Keratinocyte (primary cell): ENCODE measurements around the gene TMED10. TPM values are rescaled to one million over a fixed set of nuclear protein-coding genes. Genes with fewer than 3 reads are reported as not detected.
A peak's percentile ranks its signal among the peaks of the same experiment; 100 is the strongest.

ENCODE experiments used
- DNase-seq: peaks from one replicate; pipeline ENCODE4 v3.0.0-alpha.2; 2011; ENCODE audit warnings: low read depth, missing footprints, low spot score
- FAIRE-seq: peaks from 2 replicates; lab custom pipeline; 2011; peaks lifted over from hg19 to GRCh38; lab: Jason Lieb, UNC
- H2AFZ ChIP-seq: 2 replicates; pipeline ENCODE4 v1.6.0; 2012; ENCODE audit warnings: low read length, control low read depth, inconsistent platforms; ENCODE audit not compliant: control insufficient read depth
- H3K27ac ChIP-seq: 2 replicates; pipeline ENCODE4 v1.5.1; 2011; ENCODE audit warnings: low read length; ENCODE audit not compliant: control insufficient read depth, insufficient read depth
- H3K27me3 ChIP-seq: 3 replicates; pipeline ENCODE4 v1.6.0; 2011; ENCODE audit warnings: low read length; ENCODE audit not compliant: control insufficient read depth, insufficient read depth; ENCODE audit errors: extremely low read depth
- H3K36me3 ChIP-seq, 2 experiments: 2 replicates in 1 of 2; 3 replicates in 1 of 2; pipeline ENCODE4 v1.5.1; 2011; ENCODE audit warnings: low read length in 2 of 2, mild to moderate bottlenecking in 1 of 2; ENCODE audit not compliant: control insufficient read depth in 2 of 2, insufficient read depth in 2 of 2; ENCODE audit errors: extremely low read depth in 1 of 2
- H3K4me1 ChIP-seq: 3 replicates; pipeline ENCODE4 v1.5.1; 2011; ENCODE audit warnings: low read length; ENCODE audit not compliant: control insufficient read depth, insufficient read depth; ENCODE audit errors: extremely low read depth
- H3K4me2 ChIP-seq: 3 replicates; pipeline ENCODE4 v1.6.0; 2011; ENCODE audit warnings: low read depth, low read length; ENCODE audit not compliant: control insufficient read depth, insufficient read depth; ENCODE audit errors: extremely low read depth
- H3K4me3 ChIP-seq, 3 experiments: fragments of 200-600 bp in 1 of 3; sonication (generic) in 1 of 3; 2 replicates in 2 of 3; 3 replicates in 1 of 3; pipeline ENCODE4 v1.5.1; 2011 to 2016; ENCODE audit warnings: low read length in 3 of 3, mild to moderate bottlenecking in 3 of 3, control low read depth in 2 of 3, inconsistent platforms in 1 of 3, low read depth in 1 of 3, mixed read lengths in 1 of 3, mixed run types in 1 of 3, moderate library complexity in 1 of 3; ENCODE audit not compliant: control insufficient read depth in 2 of 3, insufficient read depth in 2 of 3; ENCODE audit errors: extremely low read depth in 1 of 3
- H3K79me2 ChIP-seq: 2 replicates; pipeline ENCODE4 v1.6.0; 2012; ENCODE audit warnings: low read length; ENCODE audit not compliant: control insufficient read depth, insufficient read depth
- H3K9ac ChIP-seq: 3 replicates; pipeline ENCODE4 v1.6.0; 2011; ENCODE audit warnings: low read length; ENCODE audit not compliant: control insufficient read depth, insufficient read depth; ENCODE audit errors: extremely low read depth
- H3K9me1 ChIP-seq: 3 replicates; pipeline ENCODE4 v1.6.0; 2011; ENCODE audit warnings: low read length; ENCODE audit not compliant: control insufficient read depth, insufficient read depth; ENCODE audit errors: extremely low read depth
- H3K9me3 ChIP-seq: 2 replicates; pipeline ENCODE4 v1.5.1; 2012; ENCODE audit warnings: low read depth, low read length; ENCODE audit not compliant: control insufficient read depth
- H4K20me1 ChIP-seq: 3 replicates; pipeline ENCODE4 v1.6.0; 2011; ENCODE audit warnings: low read length; ENCODE audit not compliant: control insufficient read depth, insufficient read depth; ENCODE audit errors: extremely low read depth
- CTCF ChIP-seq, 3 experiments: IDR thresholded peaks in 1 of 3; conservative IDR thresholded peaks in 1 of 3; optimal IDR thresholded peaks in 1 of 3; 2 replicates in 2 of 3; 3 replicates in 1 of 3; pipeline versions ENCODE3 to v1.5.1; 2011; ENCODE audit warnings: low read length in 3 of 3, mild to moderate bottlenecking in 3 of 3, moderate library complexity in 2 of 3, control low read depth in 1 of 3, inconsistent platforms in 1 of 3; ENCODE audit not compliant: insufficient read depth in 2 of 3; ENCODE audit errors: extremely low read depth in 1 of 3
- EZH2 ChIP-seq: IDR thresholded peaks from one replicate; pipeline ENCODE4 v1.6.1; 2012; ENCODE audit warnings: inconsistent platforms, mild to moderate bottlenecking, low read length, moderate library complexity
- dilution Hi-C: fragments of 300-500 bp; cut with MboI; formaldehyde crosslinking; loops from one replicate; pipeline ENCODE4 v1.7.0; 2020; ENCODE audit warnings: low sequenced_read_pairs; ENCODE audit not compliant: extremely low pct_ligation_motif_present
- polyA plus RNA-seq, 5 experiments: library from polyadenylated mRNA; depleted of rRNA in 3 of 5; stranded (reverse) in 3 of 5; stranded (forward) in 1 of 5; unstranded in 1 of 5; fragments of >200 nt; gene quantifications; 1 replicate in 1 of 5; 2 replicates in 3 of 5; 3 replicates in 1 of 5; pipeline versions ENCODE4 v1.2.1 to v1.2.3, GENCODE V29; 2011 to 2012; ENCODE audit warnings: missing spikeins in 2 of 5, low read depth in 1 of 5, low replicate concordance in 1 of 5

Gene TMED10
- polyA plus RNA-seq, 1 donor (not counting 4 experiments of a cell fraction or from before 2014, with no cell fraction given), result 428 TPM

GRCh38 chr14:75132382-75133086 lies 43.9 kb downstream of the TMED10 start:
- peak; percentile 35 for DNase-seq
- Histone ChIP-seq H3K27ac (no peak overlapping the region), H3K4me2 (no peak overlapping the region), H3K9me1 (no peaks in the 10 kb centered on the region), H2AFZ (no peak overlapping the region), H3K9ac (no peak overlapping the region), H3K4me3 (no peak overlapping the region), H3K36me3 (peaks cover 6 to 20% of the 10 kb centered on the region in 2 experiments), H3K79me2 (peaks cover 9% of the 10 kb centered on the region), H3K9me3 (no peaks in the 10 kb centered on the region), H3K27me3 (no peaks in the 10 kb centered on the region), H4K20me1 (no peaks in the 10 kb centered on the region), H3K4me1 (peaks cover 11% of the 10 kb centered on the region)
- peak; percentile 41 to 60 (median 44) for TF ChIP-seq CTCF (optimal IDR thresholded peaks at IDR 0.05 in 1 of 3, IDR thresholded peaks at IDR 0.05 in 1 of 3, conservative IDR thresholded peaks at IDR 0.05 in 1 of 3; ENCODE audit: extremely low read depth in 1 of 3, insufficient read depth in 2 of 3, low read length in 3 of 3)
- TF ChIP-seq EZH2, result no peak
- dilution Hi-C loops, result no loop called here
- peak; percentile 84 for FAIRE-seq

- Histone ChIP-seq H3K4me1 (peaks cover 31% of the 10 kb centered on the region), H2AFZ (no peak overlapping the region), H3K27ac (no peak overlapping the region), H3K4me3 (no peak overlapping the region), H3K27me3 (no peaks in the 10 kb centered on the region), H3K36me3 (peaks cover 0 to 10% of the 10 kb centered on the region in 2 experiments), H3K9ac (no peak overlapping the region), H3K9me1 (no peaks in the 10 kb centered on the region), H4K20me1 (no peaks in the 10 kb centered on the region), H3K9me3 (no peaks in the 10 kb centered on the region), H3K79me2 (peaks cover 18% of the 10 kb centered on the region), H3K4me2 (no peak overlapping the region)
- dilution Hi-C loops, result no loop called here
- TF ChIP-seq CTCF (optimal IDR thresholded peaks at IDR 0.05 in 1 of 3, IDR thresholded peaks at IDR 0.05 in 1 of 3, conservative IDR thresholded peaks at IDR 0.05 in 1 of 3; ENCODE audit: extremely low read depth in 1 of 3, insufficient read depth in 2 of 3, low read length in 3 of 3) (no peak), EZH2 (no peak)
- DNase-seq (no peak), FAIRE-seq (no peak)
Observed at GRCh38 chr14:75128596-75128990, 47.8 kb downstream of the TMED10 start.
